ENCODE data around the gene LITAF.

DNA sequence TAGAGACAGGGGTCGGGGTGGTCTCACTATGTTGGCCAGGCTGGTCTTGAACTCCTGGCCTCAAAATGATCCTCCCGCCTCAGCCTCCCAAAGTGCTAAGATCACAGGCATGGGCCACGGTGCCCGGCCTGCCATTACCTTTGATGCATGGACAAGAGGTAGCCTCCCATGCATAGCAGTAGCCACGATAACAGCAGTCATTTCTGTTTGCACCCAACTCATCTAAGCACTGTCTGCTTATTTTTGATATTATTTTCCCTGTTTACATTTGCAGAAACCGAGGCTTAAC is 44.0 kb upstream of the LITAF start:
- TF ChIP-seq, protein P1, sequence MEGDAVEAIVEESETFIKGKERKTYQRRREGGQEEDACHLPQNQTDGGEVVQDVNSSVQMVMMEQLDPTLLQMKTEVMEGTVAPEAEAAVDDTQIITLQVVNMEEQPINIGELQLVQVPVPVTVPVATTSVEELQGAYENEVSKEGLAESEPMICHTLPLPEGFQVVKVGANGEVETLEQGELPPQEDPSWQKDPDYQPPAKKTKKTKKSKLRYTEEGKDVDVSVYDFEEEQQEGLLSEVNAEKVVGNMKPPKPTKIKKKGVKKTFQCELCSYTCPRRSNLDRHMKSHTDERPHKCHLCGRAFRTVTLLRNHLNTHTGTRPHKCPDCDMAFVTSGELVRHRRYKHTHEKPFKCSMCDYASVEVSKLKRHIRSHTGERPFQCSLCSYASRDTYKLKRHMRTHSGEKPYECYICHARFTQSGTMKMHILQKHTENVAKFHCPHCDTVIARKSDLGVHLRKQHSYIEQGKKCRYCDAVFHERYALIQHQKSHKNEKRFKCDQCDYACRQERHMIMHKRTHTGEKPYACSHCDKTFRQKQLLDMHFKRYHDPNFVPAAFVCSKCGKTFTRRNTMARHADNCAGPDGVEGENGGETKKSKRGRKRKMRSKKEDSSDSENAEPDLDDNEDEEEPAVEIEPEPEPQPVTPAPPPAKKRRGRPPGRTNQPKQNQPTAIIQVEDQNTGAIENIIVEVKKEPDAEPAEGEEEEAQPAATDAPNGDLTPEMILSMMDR (conservative IDR thresholded peaks at IDR 0.05), result no peak
- TF ChIP-seq EZH2 (IDR thresholded peaks at IDR 0.05; ENCODE audit: low read depth), result no peak
